Activated T-cell treated with anti-CD3 and anti-CD28 coated beads, Interleukin-2, amount 50 U/mL, for 1 hour (primary cell): ENCODE results near the gene BSPH1.
A peak's percentile ranks its signal among the peaks of the same experiment; 100 is the strongest.
"Not testable (repeated sequence)": the region's sequence is repeated elsewhere in the genome, so short reads cannot be mapped to it uniquely, and the experiment has no call there.

ENCODE experiments used
- DNase-seq: peaks from one replicate; pipeline ENCODE4 v3.0.0-alpha.2; 2020

BSPH1 gene, protein sequence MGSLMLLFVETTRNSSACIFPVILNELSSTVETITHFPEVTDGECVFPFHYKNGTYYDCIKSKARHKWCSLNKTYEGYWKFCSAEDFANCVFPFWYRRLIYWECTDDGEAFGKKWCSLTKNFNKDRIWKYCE

DNA sequence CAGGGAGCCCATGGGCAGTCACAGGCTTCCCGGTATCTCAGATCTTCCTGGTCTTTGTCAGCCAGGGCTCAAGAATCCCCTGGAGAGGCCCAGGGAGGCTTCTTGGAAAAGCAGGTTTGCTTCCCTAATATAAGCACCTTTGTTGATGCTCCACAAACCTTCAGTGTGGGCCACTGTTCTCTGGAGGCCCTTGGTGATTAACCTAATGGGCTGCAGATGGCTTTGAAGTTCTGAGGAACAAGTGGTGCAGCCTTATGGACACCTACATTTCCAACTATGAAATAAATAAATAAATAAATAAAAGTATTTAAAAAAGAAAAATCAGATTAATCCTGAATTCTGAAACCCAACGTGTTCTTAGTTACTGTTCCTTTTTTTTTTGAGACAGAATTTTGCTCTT is at the start of gene BSPH1:
TSS of gene BSPH1 (minus strand) at position 101 of the 400 bp plus-strand sequence. CDS start at position 12, 89 bp downstream.
- DNase-seq: no peak

DNA sequence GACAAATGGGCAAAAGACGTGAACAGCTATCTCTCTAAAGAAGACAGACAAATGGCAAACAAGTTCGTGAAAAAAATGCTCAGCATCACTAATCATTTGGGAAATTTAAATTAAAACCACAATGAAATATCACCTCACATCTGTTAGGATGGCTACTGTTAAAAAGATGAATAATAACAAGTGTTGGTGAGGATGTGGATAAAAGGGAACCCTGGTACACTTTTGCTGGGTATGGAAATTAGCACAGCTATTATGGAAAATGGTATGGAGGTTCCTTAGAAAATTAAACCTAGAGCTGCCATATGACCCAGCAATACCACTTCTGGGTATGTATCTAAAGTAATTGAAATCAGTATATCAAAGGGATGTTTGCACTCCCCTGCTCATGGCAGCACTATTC is 44.8 kb upstream of the BSPH1 start:
- DNase-seq: no peak

DNA sequence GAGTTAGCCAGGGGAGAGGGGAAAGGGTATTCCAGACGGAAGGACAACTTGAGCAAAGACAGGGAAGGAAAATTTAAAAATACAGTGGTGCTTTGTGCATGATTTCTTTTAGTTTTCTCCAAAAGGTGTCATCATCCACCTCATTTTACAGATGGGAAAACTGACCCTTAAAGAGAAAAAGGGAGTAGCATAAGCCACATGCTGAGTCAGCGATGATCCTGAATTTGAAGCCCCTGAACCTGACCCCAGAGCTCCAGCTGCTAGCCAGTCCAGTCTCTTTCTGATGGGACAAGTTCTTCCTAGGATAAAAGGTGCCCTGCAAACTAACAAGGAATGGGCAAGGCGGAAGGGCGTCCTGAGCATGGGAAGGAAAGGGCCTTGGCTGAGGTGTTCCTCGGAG is 41.6 kb upstream of the BSPH1 start:
- no peak for DNase-seq

DNA sequence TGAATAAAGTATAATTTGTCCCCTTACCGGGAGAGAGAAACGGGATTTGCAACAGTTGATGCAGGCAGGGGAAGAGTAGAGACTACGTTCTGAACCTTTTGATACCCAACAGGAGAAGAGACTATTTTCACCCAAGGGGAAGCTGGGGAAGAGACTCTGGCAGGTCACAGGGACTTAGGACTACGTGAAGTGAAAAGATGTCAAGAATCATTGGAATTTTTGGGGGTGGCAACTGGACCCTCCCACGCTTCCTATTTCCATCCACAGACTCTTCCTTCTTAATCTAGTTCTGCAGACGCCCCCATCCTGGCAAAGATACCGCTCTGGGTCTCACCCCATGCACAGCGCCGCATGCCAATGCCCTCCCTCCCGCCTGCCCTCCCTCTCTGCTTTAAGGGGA is 38.1 kb upstream of the BSPH1 start:
- DNase-seq: no peak

DNA sequence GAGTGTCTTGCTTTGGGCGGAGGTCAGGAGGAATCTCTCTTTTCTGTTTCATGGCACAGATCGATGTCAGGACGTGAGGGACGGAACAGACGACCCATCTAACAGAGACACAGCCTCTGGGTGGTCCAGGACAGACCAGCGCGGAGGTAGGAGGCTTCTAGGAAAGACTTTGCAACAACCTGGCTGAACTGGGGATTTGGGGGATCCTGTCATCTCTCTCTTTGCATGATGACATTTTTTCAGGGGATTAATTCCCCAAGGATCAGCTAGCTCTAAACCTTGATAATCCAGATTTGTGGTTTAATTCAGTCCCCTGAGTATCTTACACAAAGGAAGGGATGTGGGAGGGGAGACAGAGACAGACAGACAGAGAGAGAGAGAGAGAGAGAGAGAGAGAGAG is 37.5 kb upstream of the BSPH1 start:
- DNase-seq: no peak

DNA sequence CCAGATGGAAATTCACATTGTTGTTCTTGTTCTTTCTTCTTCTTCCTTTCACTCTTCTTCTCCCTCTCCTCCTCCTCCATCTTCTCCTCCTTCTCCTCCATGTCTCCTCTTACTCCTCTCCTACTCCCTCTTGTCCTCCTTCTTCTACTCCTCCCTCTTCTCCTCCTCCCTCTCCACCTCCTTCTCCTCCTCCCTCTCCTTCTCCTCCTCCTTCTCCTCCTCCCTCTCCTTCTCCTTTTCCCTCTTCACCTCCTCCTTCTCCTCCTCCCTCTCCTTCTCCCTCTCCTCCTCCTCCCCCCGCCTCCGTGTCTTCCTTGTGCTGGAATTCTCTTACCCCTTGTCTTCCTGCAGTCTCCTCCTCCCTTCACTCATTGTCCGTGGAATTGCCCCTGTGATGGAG is 33.5 kb upstream of the BSPH1 start:
- DNase-seq: no peak

DNA sequence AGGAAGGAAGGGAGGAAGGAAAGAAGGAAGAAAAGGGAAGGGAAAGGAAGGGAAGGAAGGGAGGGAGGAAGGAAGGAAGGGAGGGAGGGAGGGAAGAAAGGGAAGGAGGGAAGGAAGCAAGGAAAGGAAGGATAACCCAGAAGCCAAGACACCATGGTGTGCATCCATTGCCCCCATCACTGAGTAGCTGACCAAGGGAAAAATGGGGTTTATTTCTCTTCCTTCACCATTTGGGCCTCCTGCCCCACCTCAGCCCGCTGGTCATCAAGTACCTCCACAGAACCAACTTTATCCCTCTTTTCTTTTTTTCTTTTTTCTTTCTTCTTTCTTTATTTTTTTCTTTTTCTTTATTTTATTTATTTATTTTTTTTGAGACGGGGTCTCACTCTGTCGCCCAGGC is 31.5 kb upstream of the BSPH1 start:
- DNase-seq: no peak

DNA sequence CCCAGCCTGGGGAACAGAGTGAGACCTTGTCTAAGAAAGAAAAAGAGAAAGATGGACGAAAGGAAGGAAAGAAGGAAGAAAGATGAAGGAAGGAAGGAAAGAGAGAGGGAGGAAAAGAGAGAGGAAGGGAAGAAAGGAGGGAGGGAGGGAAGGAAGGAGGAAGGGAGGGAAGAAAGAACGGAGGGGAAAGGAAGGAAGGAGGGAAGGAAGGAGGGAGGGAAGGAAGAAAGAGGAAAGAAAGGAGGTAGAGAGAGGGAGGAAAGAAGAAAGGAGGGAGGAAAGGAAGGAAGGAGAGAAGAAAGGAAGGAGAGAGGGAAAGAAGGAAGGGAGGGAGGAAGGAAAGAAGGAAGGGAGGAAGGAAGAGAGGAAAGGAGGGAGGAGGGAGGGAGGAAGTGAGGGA is 31.0 kb upstream of the BSPH1 start:
- DNase-seq: no peak

DNA sequence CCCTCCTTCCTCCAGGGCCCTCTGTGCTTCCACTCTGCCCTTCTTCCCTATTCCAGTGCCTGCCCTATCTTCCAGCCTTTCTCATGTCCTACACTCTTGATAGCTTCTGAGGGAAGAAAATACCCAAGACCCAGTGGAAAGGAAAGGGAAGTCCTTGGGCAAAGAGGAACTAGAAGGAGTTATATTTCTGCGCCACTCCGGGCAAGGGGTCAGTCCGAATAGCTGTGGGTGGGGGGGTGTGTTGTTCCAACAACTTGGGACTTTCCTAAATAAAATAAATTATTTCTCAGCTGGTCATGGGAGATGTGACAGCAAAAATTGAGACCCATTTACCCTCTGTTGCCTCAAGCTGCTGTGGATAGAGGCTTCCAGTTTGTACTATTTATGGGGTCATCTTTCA is 28.7 kb upstream of the BSPH1 start:
- DNase-seq: no peak

DNA sequence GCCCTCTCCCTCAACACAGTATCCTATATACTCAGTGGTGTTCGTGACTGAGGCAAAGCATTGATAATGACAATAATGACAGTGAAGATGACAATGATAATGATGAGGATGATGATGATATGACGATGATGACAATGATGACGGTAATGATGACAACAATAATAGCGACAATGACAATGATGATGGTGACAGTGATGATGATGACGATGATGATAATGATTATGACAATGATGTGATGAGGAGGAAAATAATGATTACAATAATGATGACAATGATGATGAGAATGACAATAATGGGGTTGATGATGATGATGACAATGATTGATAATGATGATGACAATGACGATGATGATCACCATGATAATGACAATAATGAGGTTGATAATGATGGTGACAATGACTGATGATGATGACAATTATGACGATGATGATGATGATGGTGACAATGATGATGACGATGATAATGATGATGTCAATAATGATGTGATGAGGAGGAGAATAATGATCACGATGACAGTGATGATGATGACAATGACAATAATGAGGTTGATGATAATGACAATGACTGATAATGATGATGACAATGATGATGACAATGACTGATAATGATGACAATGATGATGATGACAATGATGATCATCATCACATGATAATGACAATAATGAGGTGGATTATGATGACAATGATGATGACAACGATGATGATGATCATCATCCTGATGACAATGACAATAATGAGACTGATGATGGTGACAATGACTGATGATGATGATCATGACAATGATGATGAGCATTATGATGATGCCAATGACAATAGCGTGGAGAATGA is 19.2 kb upstream of the BSPH1 start:
- no peak for DNase-seq

DNA sequence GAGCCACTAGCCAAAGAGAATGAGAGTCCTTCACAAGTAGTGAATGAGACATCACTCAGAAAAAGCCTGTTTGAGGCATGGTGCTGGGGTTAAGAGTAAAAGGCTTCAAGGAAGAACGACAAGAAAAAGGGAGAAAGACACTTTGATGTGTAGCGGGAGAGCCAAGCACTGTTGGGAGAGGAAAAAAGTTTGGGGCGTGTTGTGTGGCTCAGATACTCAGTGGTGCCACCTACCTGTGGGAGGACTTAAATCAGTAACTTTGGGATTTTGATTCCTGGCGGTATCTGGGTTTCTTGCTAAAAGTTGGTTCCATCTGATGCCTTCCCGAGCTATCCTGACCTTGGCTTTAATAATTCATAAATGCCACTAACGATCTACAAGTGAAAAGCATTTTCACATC is 14.8 kb upstream of the BSPH1 start:
- no peak for DNase-seq

DNA sequence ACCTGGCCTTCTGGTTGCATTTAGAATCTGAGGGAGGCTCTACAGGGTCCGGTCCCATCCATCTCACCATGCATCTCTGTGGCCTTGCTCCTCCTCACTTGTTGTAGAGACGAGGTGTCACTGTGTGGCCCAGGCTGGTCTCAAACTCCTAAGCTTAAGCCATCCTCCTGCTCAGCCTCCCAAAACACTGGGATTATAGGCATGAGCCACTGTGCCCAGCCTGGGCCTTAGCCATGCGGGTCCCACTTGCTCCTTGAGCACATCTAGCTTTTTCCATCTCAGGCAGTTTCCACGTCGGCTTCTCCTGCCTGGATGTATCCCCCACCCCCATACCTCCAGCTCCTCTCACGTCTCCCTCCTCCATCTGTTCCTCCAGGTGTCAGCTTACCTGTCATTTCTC is 12.3 kb upstream of the BSPH1 start:
- DNase-seq: no peak

DNA sequence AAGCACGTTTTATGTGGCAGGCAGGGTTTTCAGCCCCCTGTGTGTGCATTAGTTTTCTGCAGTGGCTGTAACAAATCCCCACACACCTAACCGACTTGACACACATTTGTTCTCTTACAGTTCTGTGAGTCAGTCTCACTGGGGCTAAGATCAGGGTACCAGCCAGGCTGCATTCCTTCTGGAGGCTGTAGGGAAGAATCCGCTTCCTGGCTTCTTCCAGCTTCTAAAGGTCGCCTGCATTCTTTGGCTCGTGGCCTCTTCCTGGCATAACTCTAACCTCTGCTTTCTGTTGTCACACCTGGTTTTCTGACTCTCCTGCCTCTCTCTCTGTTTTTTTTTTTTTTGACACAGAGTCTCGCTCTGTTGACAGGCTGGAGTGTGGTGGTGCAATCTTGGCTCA is 8.9 kb upstream of the BSPH1 start:
- no peak for DNase-seq

DNA sequence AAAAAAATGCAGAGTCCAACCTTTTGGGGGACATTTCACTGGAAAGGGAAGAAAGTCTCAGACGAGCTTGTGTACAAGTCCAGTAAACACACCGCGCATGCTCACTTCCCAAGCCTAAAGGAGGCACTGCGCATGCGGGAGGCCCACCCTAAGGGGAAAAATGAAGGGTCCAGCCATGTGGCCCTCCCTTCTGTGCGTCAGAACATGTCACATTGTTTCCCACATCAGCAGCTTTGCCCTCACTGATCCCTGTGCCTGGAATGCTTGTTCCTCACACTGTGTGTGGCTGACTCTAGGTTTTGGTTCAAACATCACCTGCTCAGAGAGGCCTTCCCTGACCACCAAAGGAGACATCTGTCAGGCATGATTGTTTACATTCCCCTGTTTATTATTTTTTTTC is 6.8 kb upstream of the BSPH1 start:
- no peak for DNase-seq

DNA sequence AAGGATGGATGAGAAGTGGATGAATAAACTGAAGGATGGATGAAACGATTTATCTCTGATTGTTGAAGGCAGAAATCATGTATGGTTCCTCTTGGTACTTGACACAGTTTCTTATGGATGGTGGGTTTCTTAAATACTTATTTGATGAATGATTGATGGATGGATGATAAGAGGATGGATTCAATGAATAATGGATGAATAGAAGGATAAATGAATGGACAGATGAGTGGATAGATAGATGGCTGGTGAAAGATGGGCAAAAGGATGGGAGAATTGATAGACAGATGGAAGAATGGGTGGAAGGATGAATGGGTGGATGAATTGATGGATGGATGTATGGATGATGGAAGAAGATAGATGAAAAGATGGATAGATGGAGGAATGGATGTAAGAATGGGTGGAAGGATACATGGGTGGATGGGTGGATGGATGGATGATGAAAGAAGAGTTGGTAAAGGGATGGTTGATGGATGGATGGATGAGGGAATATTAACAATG is 4.3 kb upstream of the BSPH1 start:
- no peak for DNase-seq

DNA sequence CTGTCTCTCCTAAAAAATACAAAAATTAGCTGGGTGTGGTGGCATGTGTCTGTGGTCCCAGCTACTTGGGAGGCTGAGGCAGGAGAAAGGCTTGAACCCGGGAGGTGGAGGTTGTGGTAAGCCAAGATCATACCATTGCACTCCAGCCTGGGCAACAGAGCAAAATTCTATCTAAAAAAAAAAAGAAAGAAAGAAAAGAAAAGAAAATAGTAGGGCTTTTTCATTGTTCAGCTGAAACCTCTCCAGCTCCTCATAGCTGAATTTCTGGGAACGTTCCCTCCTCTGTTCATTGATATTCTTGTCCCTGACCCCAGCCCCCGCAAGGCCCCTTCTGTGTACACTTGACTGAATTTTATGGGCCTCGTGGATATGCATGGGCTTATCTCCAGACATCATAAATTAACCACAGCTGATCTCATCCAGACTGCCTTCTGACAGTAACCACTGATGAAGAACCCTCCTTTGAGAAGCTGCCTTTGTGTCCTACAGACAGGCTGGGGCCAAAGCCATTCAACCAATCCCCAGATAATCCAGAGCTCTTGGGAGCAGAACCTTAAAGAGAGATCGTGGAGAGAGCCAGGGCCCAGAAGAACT is 2.3 kb upstream of the BSPH1 start, which contains the start of gene ELSPBP1:
TSS of gene ELSPBP1 (plus strand) at position 424 of the 594 bp plus-strand sequence. CDS start 14,036 bp downstream, outside the sequence.
- DNase-seq: no peak

DNA sequence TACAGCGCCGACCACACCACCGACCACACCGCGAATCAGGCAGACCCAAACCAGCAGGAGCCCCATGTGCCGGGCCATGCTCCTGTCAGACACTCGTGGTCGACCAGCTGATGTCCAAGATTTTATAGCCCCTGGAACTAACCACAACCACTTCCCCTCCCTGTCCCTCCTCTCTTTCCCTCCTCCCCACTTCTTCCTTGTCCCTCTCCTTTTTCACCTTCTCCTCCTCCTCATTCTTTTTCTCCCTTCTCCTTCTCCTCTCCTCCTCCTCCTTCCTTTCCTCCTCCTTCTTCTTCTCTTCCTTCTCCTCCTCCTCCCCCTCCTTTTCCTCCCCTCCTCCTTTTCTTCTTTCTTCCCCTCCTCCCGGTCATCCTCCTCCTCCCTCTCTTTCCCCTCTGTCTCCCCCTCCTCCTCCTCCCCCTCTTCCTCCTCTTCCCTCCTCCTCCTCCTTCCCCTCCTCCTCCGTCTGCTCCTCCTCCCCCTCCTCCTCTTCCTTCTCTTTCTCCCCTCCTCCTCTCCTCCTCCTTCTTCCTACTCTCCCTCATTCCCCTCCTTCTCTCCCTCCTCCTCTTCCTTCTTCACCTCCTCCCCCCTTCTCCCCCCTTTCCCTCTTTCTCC is 670 bp downstream of the BSPH1 start:
- no peak for DNase-seq

DNA sequence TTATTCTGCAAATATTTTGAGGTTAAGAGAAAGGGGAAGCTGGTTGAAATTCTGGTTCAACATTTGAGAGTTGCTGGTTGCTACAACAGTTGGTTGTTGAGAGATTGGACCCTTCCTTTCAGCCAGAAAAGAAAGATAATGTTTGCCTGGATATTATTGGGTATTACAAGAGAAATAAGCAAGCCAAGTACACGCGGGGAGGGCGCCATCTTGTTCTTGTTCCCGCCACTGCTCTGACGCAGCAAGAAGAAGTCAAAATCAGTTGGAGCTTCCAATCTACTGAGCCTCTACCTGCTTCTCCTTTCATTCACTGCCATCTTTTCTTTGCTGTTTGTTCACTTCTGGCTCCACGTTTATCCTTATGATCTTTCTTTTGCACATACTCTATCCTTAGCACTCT is 18.4 kb downstream of the BSPH1 start:
- no peak for DNase-seq

DNA sequence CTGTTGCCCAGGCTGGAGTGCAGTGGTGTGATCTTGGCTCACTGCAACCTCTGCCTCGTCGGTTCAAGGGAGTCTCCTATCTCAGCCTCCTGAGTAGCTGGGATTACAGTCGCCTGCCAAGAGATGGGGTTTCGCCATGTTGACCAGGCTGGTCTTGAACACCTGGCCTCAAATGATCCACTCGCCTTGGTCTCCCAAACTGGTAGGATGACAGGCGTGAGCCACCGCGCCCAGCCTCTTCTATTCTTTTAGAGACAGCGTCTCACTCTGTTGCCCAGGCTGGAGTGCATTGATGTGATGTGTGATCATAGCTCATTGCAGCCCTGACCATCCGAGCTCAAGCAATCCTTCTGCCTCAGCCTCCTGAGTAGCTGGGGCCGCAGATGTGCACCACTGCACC is 36.0 kb downstream of the BSPH1 start:
- not testable (repeated sequence) for DNase-seq

DNA sequence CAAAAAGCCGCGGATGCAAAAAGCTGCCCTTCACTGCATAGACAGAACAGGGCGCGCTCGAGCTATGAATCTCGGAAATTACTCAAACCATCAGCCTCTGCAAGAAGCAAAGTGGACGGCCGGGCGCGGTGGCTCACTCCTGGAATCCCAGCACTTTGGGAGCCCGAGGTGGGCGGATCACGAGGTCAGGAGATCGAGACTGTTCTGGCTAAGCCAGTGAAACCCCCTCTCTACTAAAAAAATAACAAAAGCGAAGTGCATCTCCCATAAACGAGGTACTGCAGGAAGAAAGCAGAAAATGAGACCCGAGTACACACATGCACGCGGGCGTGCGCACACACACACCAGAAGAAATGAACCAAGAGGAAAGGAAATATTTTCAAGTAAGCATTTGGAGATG is 39.8 kb downstream of the BSPH1 start:
- not testable (repeated sequence) for DNase-seq

DNA sequence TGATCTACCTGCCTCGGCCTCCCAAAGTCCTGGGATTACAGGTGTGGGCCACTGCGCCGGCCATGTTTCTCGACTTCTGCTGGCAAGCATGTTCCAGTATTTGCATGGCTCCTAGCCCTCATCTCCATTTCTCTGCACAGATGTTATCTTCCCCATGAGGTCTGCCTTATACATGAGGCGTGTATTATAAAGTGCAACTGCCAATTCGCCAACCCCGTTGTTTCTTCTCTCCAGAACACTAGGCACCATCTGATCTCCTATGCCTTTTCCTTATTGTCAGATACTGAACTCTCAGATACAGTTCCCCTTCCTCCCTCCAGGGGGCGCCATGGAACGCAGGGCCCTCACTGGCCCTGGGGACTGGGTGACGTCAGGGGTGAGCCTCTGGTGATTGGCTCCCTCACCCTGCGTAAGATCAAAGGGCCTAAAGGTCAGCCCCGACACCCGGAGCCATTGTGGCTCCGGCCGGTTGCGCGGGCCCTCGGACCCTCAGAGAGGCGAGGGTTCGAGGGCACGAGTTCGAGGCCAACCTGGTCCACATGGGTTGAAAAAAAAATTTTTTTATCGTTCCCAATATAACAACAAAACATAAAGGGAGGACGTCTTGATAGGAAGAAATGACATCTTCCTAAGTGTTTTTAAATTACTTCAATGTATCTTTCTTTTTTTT is 42.0 kb downstream of the BSPH1 start:
- DNase-seq: peak; percentile 23

DNA sequence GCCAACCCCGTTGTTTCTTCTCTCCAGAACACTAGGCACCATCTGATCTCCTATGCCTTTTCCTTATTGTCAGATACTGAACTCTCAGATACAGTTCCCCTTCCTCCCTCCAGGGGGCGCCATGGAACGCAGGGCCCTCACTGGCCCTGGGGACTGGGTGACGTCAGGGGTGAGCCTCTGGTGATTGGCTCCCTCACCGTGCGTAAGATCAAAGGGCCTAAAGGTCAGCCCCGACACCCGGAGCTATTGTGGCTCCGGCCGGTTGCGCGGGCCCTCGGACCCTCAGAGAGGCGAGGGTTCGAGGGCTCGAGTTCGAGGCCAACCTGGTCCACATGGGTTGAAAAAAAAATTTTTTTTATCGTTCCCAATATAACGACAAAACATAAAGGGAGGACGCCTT is 63.4 kb downstream of the BSPH1 start:
- not testable (repeated sequence) for DNase-seq

DNA sequence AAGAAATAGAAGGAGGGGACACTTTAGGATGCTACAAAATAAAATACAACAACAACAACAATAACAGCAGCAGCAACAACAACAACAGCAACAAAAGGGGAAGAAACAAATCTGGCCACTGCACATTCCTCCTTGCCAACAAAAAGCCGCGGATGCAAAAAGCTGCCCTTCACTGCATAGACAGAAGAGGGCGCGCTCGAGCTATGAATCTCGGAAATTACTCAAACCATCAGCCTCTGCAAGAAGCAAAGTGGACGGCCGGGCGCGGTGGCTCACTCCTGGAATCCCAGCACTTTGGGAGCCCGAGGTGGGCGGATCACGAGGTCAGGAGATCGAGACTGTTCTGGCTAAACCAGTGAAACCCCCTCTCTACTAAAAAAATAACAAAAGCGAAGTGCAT is 71.9 kb downstream of the BSPH1 start:
- DNase-seq: not testable (repeated sequence)
